SH-SY5Y (cell line): ENCODE measurements around the gene COL4A6.

Experiments used
- GATA2 ChIP-seq: IDR thresholded peaks from 2 replicates; pipeline ENCODE4 v1.6.1; 2011; ENCODE audit warnings: mild to moderate bottlenecking, low read depth, low read length
- GATA3 ChIP-seq: IDR thresholded peaks from 2 replicates; pipeline ENCODE4 v1.6.1; 2011; ENCODE audit warnings: low read depth, mild to moderate bottlenecking, low read length, moderate library complexity

DNA sequence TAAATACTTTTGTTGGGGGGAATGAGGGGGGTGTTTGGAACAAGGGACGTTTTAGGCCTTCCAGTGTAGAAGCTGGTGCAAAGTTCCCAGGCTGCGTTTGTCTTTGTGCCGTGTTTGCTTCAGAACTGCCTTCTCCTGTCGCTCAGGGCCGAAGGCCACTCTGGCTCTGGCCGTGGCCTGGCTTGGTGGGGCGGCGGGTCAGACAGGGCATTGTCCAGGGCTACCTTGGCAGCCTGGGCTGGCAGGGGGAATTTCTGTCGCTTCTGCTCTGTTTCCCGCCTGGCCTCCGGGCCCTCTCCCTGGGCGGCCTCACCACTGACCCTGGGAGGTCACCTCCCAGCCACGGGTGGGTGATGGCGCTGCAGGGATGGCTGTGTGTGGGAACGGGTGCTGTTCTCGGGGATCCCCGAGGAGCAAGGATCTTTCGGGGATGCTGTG is 140.0 kb downstream of the COL4A6 start:
- TF ChIP-seq GATA3 (no peak), GATA2 (no peak)
